Lung (tissue), 12 donors: ENCODE results near the gene DNAH14. TPM values are rescaled to one million over a fixed set of nuclear protein-coding genes. Genes with fewer than 3 reads are reported as not detected.
"Not testable (repeated sequence)": the region's sequence is repeated elsewhere in the genome, so short reads cannot be mapped to it uniquely, and the experiment has no call there.

Experiments
- ATAC-seq: fragments of 200-7000 bp; cut with Tn5 transposase; one replicate; pipeline ENCODE4 v1.9.1; 2020; ENCODE audit warnings: moderate number of reproducible peaks; ENCODE audit not compliant: insufficient read depth, low FRiP score
- DNase-seq, 3 donors: peaks; one replicate each; pipeline ENCODE4 v3.0.0-alpha.2; 2013 to 2017
- H3K27ac ChIP-seq, 2 donors: one replicate each; pipeline ENCODE4 v1.5.1; 2013; ENCODE audit warnings: mild to moderate bottlenecking in 2 of 2, moderate library complexity in 2 of 2, control low read depth in 1 of 2, inconsistent platforms in 1 of 2, low read depth in 1 of 2, low read length in 1 of 2
- H3K27me3 ChIP-seq, 3 donors: one replicate each; pipeline ENCODE4 v1.5.1; 2013; ENCODE audit warnings: low read length in 2 of 3; ENCODE audit not compliant: control insufficient read depth in 3 of 3, insufficient read depth in 3 of 3
- H3K36me3 ChIP-seq, 4 donors: one replicate each; pipeline ENCODE4 v1.5.1; 2013; ENCODE audit warnings: low read length in 4 of 4, mild to moderate bottlenecking in 1 of 4, moderate library complexity in 1 of 4; ENCODE audit not compliant: control insufficient read depth in 4 of 4, insufficient read depth in 4 of 4
- H3K4me1 ChIP-seq, 5 donors: one replicate each; pipeline ENCODE4 v1.5.1; 2013; ENCODE audit warnings: low read length in 5 of 5, mild to moderate bottlenecking in 2 of 5, moderate library complexity in 1 of 5; ENCODE audit not compliant: control insufficient read depth in 5 of 5, insufficient read depth in 5 of 5
- H3K4me3 ChIP-seq: one replicate; pipeline ENCODE4 v1.5.1; 2013; ENCODE audit warnings: mild to moderate bottlenecking, control low read depth, moderate library complexity
- H3K9ac ChIP-seq, 2 donors: one replicate each; pipeline ENCODE4 v1.5.1; 2013; ENCODE audit warnings: low read length in 2 of 2, control low read depth in 1 of 2; ENCODE audit not compliant: insufficient read depth in 1 of 2
- H3K9me3 ChIP-seq, 4 donors: one replicate each; pipeline ENCODE4 v1.5.1; 2013; ENCODE audit warnings: low read length in 3 of 4, mild to moderate bottlenecking in 1 of 4, moderate library complexity in 1 of 4; ENCODE audit not compliant: control insufficient read depth in 4 of 4, insufficient read depth in 3 of 4
- CTCF ChIP-seq: IDR thresholded peaks from 2 replicates; pipeline ENCODE4 v1.5.1; 2012; ENCODE audit warnings: mild to moderate bottlenecking; ENCODE audit errors: control extremely low read depth, extremely low read depth
- WGBS, 2 donors: extraction: QIAGEN DNeasy Blood & Tissue Kit; methylation state at CpG; one replicate each; pipeline ENCODE4 v1.1.7; 2013; 5-methylcytosine and 5-hydroxymethylcytosine counted together
- polyA plus RNA-seq, 2 donors: library from polyadenylated mRNA; stranded (reverse); fragments of 200-250 nt; gene quantifications; one replicate each; pipeline ENCODE4 v1.2.1, GENCODE V29; 2013
- total RNA-seq, 2 donors: library from RNA; depleted of rRNA in 1 of 2; stranded (reverse); fragments of >200 nt in 1 of 2; gene quantifications; one replicate each; pipeline ENCODE4 v1.2.1, GENCODE V29; 2014 to 2021
- donor health status: control.
- donor health status: control.
- donor health status: Bipolar disorder and iron deficiency.
- donor health status: healthy.
- donor health status: DM: yes; HTN: yes; CAD: no.

Gene DNAH14
- total and polyA plus RNA-seq, 4 donors, result 3.0 to 61.3 (median 7.9) TPM

GRCh38 chr1:225300381-225300780 is 370.9 kb downstream of the DNAH14 start:
- no peak overlapping the region for H3K9ac ChIP-seq
- no peak for TF ChIP-seq CTCF
- 84 to 93% methylated on average over 1 of the region's 1 CpG for WGBS, 2 donors
- no peaks in the 10 kb centered on the region for H3K27me3 ChIP-seq
- H3K4me3 ChIP-seq, result no peak overlapping the region
- no peaks in the 10 kb centered on the region for H3K4me1 ChIP-seq
- no peak for DNase-seq
- H3K27ac ChIP-seq, result no peak overlapping the region
- H3K9me3 ChIP-seq, result peaks cover 0 to 5% (median 0%) of the 10 kb centered on the region in 4 donors
- no peak for ATAC-seq
- no peaks in the 10 kb centered on the region for H3K36me3 ChIP-seq

GRCh38 chr1:225304996-225305395 is 375.5 kb downstream of the DNAH14 start:
- no peak overlapping the region for H3K27ac ChIP-seq
- H3K36me3 ChIP-seq, result no peaks in the 10 kb centered on the region
- no peak overlapping the region for H3K9ac ChIP-seq
- no peak overlapping the region for H3K4me3 ChIP-seq
- 82 to 90% methylated on average over 5 of the region's 5 CpGs for WGBS, 2 donors
- H3K27me3 ChIP-seq, result no peaks in the 10 kb centered on the region
- H3K4me1 ChIP-seq, result peaks cover 0 to 3% (median 0%) of the 10 kb centered on the region in 5 donors
- no peaks in the 10 kb centered on the region for H3K9me3 ChIP-seq
- TF ChIP-seq CTCF, result no peak
- ATAC-seq (no peak), DNase-seq (no peak)

GRCh38 chr1:225310544-225310943 is 381.1 kb downstream of the DNAH14 start:
- H3K9ac ChIP-seq, H3K27ac ChIP-seq, DNase-seq, H3K27me3 ChIP-seq, H3K4me3 ChIP-seq, H3K4me1 ChIP-seq, ATAC-seq, H3K36me3 ChIP-seq, H3K9me3 ChIP-seq: not testable (repeated sequence)
- 92 to 95% methylated on average over 3 of the region's 3 CpGs for WGBS, 2 donors

- H3K36me3 ChIP-seq, result no peaks in the 10 kb centered on the region
- H3K9ac ChIP-seq, result no peak overlapping the region
- 38 to 50% methylated on average over 4 of the region's 4 CpGs for WGBS, 2 donors
- DNase-seq, result peak; percentile 23 to 68 (median 58)
- peak; percentile 28 for TF ChIP-seq CTCF
- no peak overlapping the region for H3K27ac ChIP-seq
- no peaks in the 10 kb centered on the region for H3K9me3 ChIP-seq
- H3K27me3 ChIP-seq, result no peaks in the 10 kb centered on the region
- no peaks in the 10 kb centered on the region for H3K4me1 ChIP-seq
- no peak overlapping the region for H3K4me3 ChIP-seq
- ATAC-seq, result peak; percentile 72
These were observed 389.5 kb downstream of the DNAH14 start for GRCh38 chr1:225318706-225319575.
